Fibroblast of lung (primary cell): ENCODE results near the gene ATP1B3. TPM values are rescaled to one million over a fixed set of nuclear protein-coding genes. Genes with fewer than 3 reads are reported as not detected.

Experiments used
- DNase-seq, 2 donors: peaks; one replicate each; pipeline versions ENCODE4 v3.0.0 to v3.0.0-alpha.2; 2010; ENCODE audit warnings: low read depth in 2 of 2
- H2AFZ ChIP-seq: 2 replicates; pipeline ENCODE4 v1.5.1; 2012; ENCODE audit warnings: low read length, control low read depth, inconsistent platforms
- H3K27ac ChIP-seq: 2 replicates; pipeline ENCODE4 v1.5.1; 2011; ENCODE audit warnings: low read length, control low read depth; ENCODE audit not compliant: insufficient read depth
- H3K27me3 ChIP-seq: 2 replicates; pipeline ENCODE4 v1.5.1; 2011; ENCODE audit warnings: mild to moderate bottlenecking, low read length; ENCODE audit not compliant: control insufficient read depth, insufficient read depth
- H3K36me3 ChIP-seq: 2 replicates; pipeline ENCODE4 v1.5.1; 2011; ENCODE audit warnings: low read length; ENCODE audit not compliant: control insufficient read depth, insufficient read depth
- H3K4me1 ChIP-seq: 2 replicates; pipeline ENCODE4 v1.5.1; 2011; ENCODE audit warnings: low read length; ENCODE audit not compliant: control insufficient read depth, insufficient read depth; ENCODE audit errors: extremely low read depth
- H3K4me2 ChIP-seq: 2 replicates; pipeline ENCODE4 v1.5.1; 2011; ENCODE audit warnings: low read length, control low read depth; ENCODE audit not compliant: insufficient read depth; ENCODE audit errors: extremely low read depth
- H3K4me3 ChIP-seq, 4 experiments: fragments of 200-600 bp in 1 of 4; sonication (generic) in 1 of 4; replicated peaks in 1 of 4; 2 replicates each; pipeline ENCODE4 v1.5.1; 2011 to 2016; ENCODE audit warnings: low read length in 4 of 4, low read depth in 3 of 4, mild to moderate bottlenecking in 3 of 4, control low read depth in 2 of 4, inconsistent platforms in 1 of 4, mixed read lengths in 1 of 4; ENCODE audit not compliant: insufficient read depth in 1 of 4; ENCODE audit errors: control extremely low read depth in 1 of 4
- H3K79me2 ChIP-seq: 2 replicates; pipeline ENCODE4 v1.5.1; 2012; ENCODE audit warnings: mild to moderate bottlenecking, low read length, inconsistent platforms; ENCODE audit not compliant: control insufficient read depth, insufficient read depth
- H3K9ac ChIP-seq: 2 replicates; pipeline ENCODE4 v1.5.1; 2011; ENCODE audit warnings: mild to moderate bottlenecking, low read length, control low read depth; ENCODE audit not compliant: insufficient read depth
- H3K9me3 ChIP-seq: 2 replicates; pipeline ENCODE4 v1.5.1; 2012; ENCODE audit warnings: low read depth, low read length; ENCODE audit not compliant: control insufficient read depth, insufficient read depth
- H4K20me1 ChIP-seq: 2 replicates; pipeline ENCODE4 v1.5.1; 2011; ENCODE audit warnings: low read length; ENCODE audit not compliant: control insufficient read depth, insufficient read depth; ENCODE audit errors: extremely low read depth
- CTCF ChIP-seq, 2 donors: IDR thresholded peaks in 1 of 2; conservative IDR thresholded peaks in 1 of 2; 1 replicate in 1 of 2; 2 replicates in 1 of 2; pipeline ENCODE4 v1.5.1; 2011 to 2012; ENCODE audit warnings: low read length in 2 of 2, control low read depth in 1 of 2, inconsistent platforms in 1 of 2, low read depth in 1 of 2, mild to moderate bottlenecking in 1 of 2
- EZH2 ChIP-seq: IDR thresholded peaks from 2 replicates; pipeline ENCODE4 v1.5.1; 2012; ENCODE audit warnings: low read length, control low read depth, mild to moderate bottlenecking; ENCODE audit errors: missing control alignments
- polyA plus RNA-seq, 2 donors: library from polyadenylated mRNA; depleted of rRNA in 1 of 2; stranded (reverse) in 1 of 2; unstranded in 1 of 2; fragments of >200 nt; gene quantifications; 2 replicates each; pipeline ENCODE4 v1.2.1, GENCODE V29; 2011 to 2012; ENCODE audit warnings: missing spikeins in 1 of 2
- total RNA-seq: library from RNA; depleted of rRNA; stranded (reverse); fragments of >200 nt; gene quantifications from 2 replicates; pipeline ENCODE4 v1.2.1, GENCODE V29; 2014

Gene ATP1B3
- total and polyA plus RNA-seq, 2 donors (not counting 1 experiment from before 2014, with no cell fraction given): 55.8 to 243 TPM

GRCh38 chr3:141926929-141927328 lies 50.5 kb downstream of the ATP1B3 start:
- H3K9ac ChIP-seq: no peak overlapping the region

GRCh38 chr3:141928631-141929270 lies 52.3 kb downstream of the ATP1B3 start:
- Histone ChIP-seq H3K9ac (no peak overlapping the region), H4K20me1 (no peaks in the 10 kb centered on the region), H3K4me3 (no peak overlapping the region), H3K4me1 (no peaks in the 10 kb centered on the region), H2AFZ (no peak overlapping the region), H3K9me3 (no peaks in the 10 kb centered on the region), H3K27me3 (no peaks in the 10 kb centered on the region), H3K27ac (no peak overlapping the region), H3K79me2 (no peaks in the 10 kb centered on the region), H3K36me3 (no peaks in the 10 kb centered on the region), H3K4me2 (no peak overlapping the region)
- no peak for TF ChIP-seq EZH2
- DNase-seq: no peak

More at GRCh38 chr3:141926929-141927328, 50.5 kb downstream of the ATP1B3 start:
- Histone ChIP-seq H3K4me3 (no peak overlapping the region), H3K36me3 (no peaks in the 10 kb centered on the region), H2AFZ (no peak overlapping the region), H4K20me1 (no peaks in the 10 kb centered on the region), H3K27me3 (no peaks in the 10 kb centered on the region), H3K79me2 (no peaks in the 10 kb centered on the region), H3K4me1 (no peaks in the 10 kb centered on the region), H3K4me2 (no peak overlapping the region), H3K9me3 (no peaks in the 10 kb centered on the region), H3K27ac (no peak overlapping the region)
- TF ChIP-seq EZH2 (no peak), CTCF (conservative IDR thresholded peaks at IDR 0.05 in 1 of 2, IDR thresholded peaks at IDR 0.05 in 1 of 2; ENCODE audit: low read depth in 1 of 2, low read length in 2 of 2) (no peak)
- DNase-seq: no peak

GRCh38 chr3:141929341-141929995 lies 53.0 kb downstream of the ATP1B3 start:
- Histone ChIP-seq H2AFZ (no peak overlapping the region), H4K20me1 (no peaks in the 10 kb centered on the region), H3K36me3 (no peaks in the 10 kb centered on the region), H3K27me3 (no peaks in the 10 kb centered on the region), H3K9ac (no peak overlapping the region), H3K27ac (no peak overlapping the region), H3K9me3 (no peaks in the 10 kb centered on the region), H3K4me3 (no peak overlapping the region), H3K79me2 (no peaks in the 10 kb centered on the region), H3K4me1 (no peaks in the 10 kb centered on the region), H3K4me2 (no peak overlapping the region)
- TF ChIP-seq EZH2 (no peak), CTCF (conservative IDR thresholded peaks at IDR 0.05 in 1 of 2, IDR thresholded peaks at IDR 0.05 in 1 of 2; ENCODE audit: low read depth in 1 of 2, low read length in 2 of 2) (no peak)
- DNase-seq: no peak
